Right renal pelvis (tissue), 4 donors: ENCODE data around the gene PRKCH. TPM values are rescaled to one million over a fixed set of nuclear protein-coding genes. Genes with fewer than 3 reads are reported as not detected.

Experiments
- DNase-seq, 4 donors: peaks; one replicate each; pipeline ENCODE4 v3.0.0-alpha.2; 2013; ENCODE audit warnings: low read depth in 4 of 4, low spot score in 3 of 4, missing footprints in 1 of 4
- polyA plus RNA-seq, 4 donors: library from polyadenylated mRNA; unstranded; fragments of 120-200 nt; gene quantifications; one replicate each; pipeline ENCODE4 v1.2.1, GENCODE V29; 2013; ENCODE audit not compliant: insufficient read length in 4 of 4

PRKCH gene
- polyA plus RNA-seq, 4 donors = 17.2 to 19.8 (median 18.4) TPM

- no peak for DNase-seq
Measured at GRCh38 chr14:61573321-61573720, 251.9 kb downstream of the PRKCH start.

GRCh38 chr14:61573748-61574513, 252.6 kb downstream of the PRKCH start:
- DNase-seq = no peak

GRCh38 chr14:61574514-61574807, 253.1 kb downstream of the PRKCH start:
- no peak for DNase-seq

- no peak for DNase-seq
Measured at GRCh38 chr14:61575126-61575525, 253.7 kb downstream of the PRKCH start.

GRCh38 chr14:61575551-61576150, 254.3 kb downstream of the PRKCH start:
- DNase-seq = no peak

- no peak for DNase-seq
Measured at GRCh38 chr14:61577506-61577931, 256.1 kb downstream of the PRKCH start.

GRCh38 chr14:61578745-61579144, 257.4 kb downstream of the PRKCH start:
- DNase-seq = no peak

- DNase-seq = no peak
Measured at GRCh38 chr14:61581340-61581739, 260.0 kb downstream of the PRKCH start.

- DNase-seq = no peak
Measured at GRCh38 chr14:61581955-61582615, 260.7 kb downstream of the PRKCH start.

GRCh38 chr14:61582815-61583214, 261.4 kb downstream of the PRKCH start:
- no peak for DNase-seq

GRCh38 chr14:61584331-61584741, 263.0 kb downstream of the PRKCH start:
- no peak for DNase-seq

- DNase-seq = no peak
Measured at GRCh38 chr14:61585598-61586543, 264.5 kb downstream of the PRKCH start.

GRCh38 chr14:61586544-61587055, 265.2 kb downstream of the PRKCH start:
- DNase-seq = no peak

GRCh38 chr14:61587081-61587713, 265.8 kb downstream of the PRKCH start:
- DNase-seq = no peak

GRCh38 chr14:61588419-61588901, 267.1 kb downstream of the PRKCH start:
- DNase-seq = no peak

GRCh38 chr14:61589691-61590581, 268.6 kb downstream of the PRKCH start:
- DNase-seq = no peak

- DNase-seq = no peak
Measured at GRCh38 chr14:61591862-61592261, 270.5 kb downstream of the PRKCH start.

GRCh38 chr14:61593330-61593729, 272.0 kb downstream of the PRKCH start:
- DNase-seq = no peak

GRCh38 chr14:61596990-61597389, 275.6 kb downstream of the PRKCH start:
- no peak for DNase-seq
